Prostate gland (tissue), 2 donors: ENCODE measurements around the gene LHFPL3. TPM values are rescaled to one million over a fixed set of nuclear protein-coding genes. Genes with fewer than 3 reads are reported as not detected.

Source experiments
- DNase-seq: peaks from one replicate; pipeline ENCODE4 v3.0.0-alpha.2; 2019; ENCODE audit warnings: low spot score
- H3K27ac ChIP-seq, 2 donors: fragments of 200-600 bp; sonication (generic); 2 replicates each; pipeline ENCODE4 v1.5.1; 2017 to 2019
- H3K27me3 ChIP-seq: fragments of 200-600 bp; sonication (generic); replicated peaks from 2 replicates; pipeline ENCODE4 v1.5.1; 2019; ENCODE audit not compliant: insufficient read depth
- H3K36me3 ChIP-seq, 2 donors: fragments of 200-600 bp; sonication (generic); 1 replicate in 1 of 2; 2 replicates in 1 of 2; pipeline versions ENCODE4 v1.5.1 to v1.8.1; 2017 to 2019
- H3K4me1 ChIP-seq: fragments of 200-600 bp; sonication (generic); replicated peaks from 2 replicates; pipeline ENCODE4 v1.5.1; 2019
- H3K4me3 ChIP-seq, 2 donors: fragments of 200-600 bp; sonication (generic); 2 replicates each; pipeline ENCODE4 v1.5.1; 2017 to 2019
- H3K9me3 ChIP-seq: fragments of 200-600 bp; sonication (generic); 2 replicates; pipeline ENCODE4 v1.5.1; 2017
- CTCF ChIP-seq, 4 experiments: fragments of 200-600 bp in 2 of 4; fragments of 450-650 bp in 2 of 4; sonication (generic) in 2 of 4; IDR thresholded peaks; 1 replicate in 3 of 4; 2 replicates in 1 of 4; pipeline ENCODE4 v1.5.1; 2016 to 2019; ENCODE audit warnings: antibody characterized with exemption in 4 of 4, mild to moderate bottlenecking in 2 of 4, moderate library complexity in 2 of 4
- POLR2A ChIP-seq: fragments of 450-650 bp; IDR thresholded peaks from one replicate; pipeline ENCODE4 v1.6.1; 2016; ENCODE audit warnings: antibody characterized with exemption, mild to moderate bottlenecking
- POLR2AphosphoS5 ChIP-seq: sonication (generic); formaldehyde crosslinking; IDR thresholded peaks from one replicate; pipeline ENCODE4 v1.6.1; 2017; ENCODE audit warnings: antibody characterized with exemption
- WGBS: methylation state at CpG from one replicate; pipeline ENCODE4 v1.1.5; 2018; 5-methylcytosine and 5-hydroxymethylcytosine counted together
- intact Hi-C: fragments of 100-400 bp; cut with DNase I; formaldehyde crosslinking; loops from one replicate; pipeline ENCODE4 v1.14.2; 2022
- total RNA-seq, 2 donors: library from RNA; depleted of rRNA; stranded (reverse); fragments of >200 nt; gene quantifications; one replicate each; pipeline ENCODE4 v1.1.0, GENCODE V29; 2016

Gene LHFPL3
- total RNA-seq, 2 donors from 2014 or later: 0.14 TPM; not detected in 1

DNA sequence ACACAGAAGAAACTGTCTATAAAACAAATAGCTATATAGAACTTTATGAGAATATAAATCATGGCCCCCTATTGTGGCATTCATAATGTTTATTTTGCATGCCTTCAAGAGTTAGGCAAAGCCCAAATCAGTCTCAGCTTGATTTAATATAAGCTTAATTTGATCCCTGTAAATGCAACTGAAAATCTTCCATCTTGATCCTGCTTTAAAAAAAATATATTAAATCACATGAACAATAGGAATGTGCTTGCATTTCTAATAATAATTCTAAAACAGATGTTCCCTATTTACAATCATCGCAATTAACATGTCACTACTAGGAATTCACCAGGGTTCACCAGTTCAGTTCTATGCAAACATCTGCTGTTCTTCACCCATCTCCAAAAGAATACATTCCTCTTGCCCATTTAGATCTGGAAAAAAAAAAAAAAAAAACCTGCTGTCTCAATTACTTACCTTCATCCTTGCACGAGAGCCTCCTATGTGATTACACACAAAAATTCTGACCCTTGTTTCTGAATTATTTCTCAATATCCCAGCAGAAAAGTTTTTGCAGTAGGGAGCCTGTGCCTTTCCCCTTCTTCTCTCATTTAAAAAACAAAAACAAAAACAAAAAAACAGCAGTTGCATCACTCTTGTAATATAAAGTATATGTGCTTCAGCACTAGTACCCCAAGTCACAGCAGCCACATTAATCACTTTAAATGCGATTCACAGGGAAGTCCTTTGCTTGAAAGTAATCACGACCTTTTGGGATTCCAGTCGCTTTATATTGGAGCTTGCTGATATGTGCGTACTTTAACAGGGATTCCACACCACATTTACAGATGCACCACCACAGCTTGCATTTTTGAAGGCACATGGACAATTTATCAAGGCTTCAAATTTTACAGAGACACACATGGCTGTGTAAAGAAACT, 490.8 kb downstream of the LHFPL3 start:
- no peaks in the 10 kb centered on the region for H3K36me3 ChIP-seq
- no peaks in the 10 kb centered on the region for H3K4me1 ChIP-seq
- H3K27me3 ChIP-seq: no peaks in the 10 kb centered on the region
- no peaks in the 10 kb centered on the region for H3K9me3 ChIP-seq
- intact Hi-C loops: no loop called here
- 36% methylated on average over 6 of the region's 6 CpGs for WGBS
- TF ChIP-seq POLR2A (no peak), CTCF (IDR thresholded peaks at IDR 0.05) (no peak), POLR2AphosphoS5 (no peak)
- H3K27ac ChIP-seq: no peak overlapping the region
- H3K4me3 ChIP-seq: no peak overlapping the region
- DNase-seq: no peak

DNA sequence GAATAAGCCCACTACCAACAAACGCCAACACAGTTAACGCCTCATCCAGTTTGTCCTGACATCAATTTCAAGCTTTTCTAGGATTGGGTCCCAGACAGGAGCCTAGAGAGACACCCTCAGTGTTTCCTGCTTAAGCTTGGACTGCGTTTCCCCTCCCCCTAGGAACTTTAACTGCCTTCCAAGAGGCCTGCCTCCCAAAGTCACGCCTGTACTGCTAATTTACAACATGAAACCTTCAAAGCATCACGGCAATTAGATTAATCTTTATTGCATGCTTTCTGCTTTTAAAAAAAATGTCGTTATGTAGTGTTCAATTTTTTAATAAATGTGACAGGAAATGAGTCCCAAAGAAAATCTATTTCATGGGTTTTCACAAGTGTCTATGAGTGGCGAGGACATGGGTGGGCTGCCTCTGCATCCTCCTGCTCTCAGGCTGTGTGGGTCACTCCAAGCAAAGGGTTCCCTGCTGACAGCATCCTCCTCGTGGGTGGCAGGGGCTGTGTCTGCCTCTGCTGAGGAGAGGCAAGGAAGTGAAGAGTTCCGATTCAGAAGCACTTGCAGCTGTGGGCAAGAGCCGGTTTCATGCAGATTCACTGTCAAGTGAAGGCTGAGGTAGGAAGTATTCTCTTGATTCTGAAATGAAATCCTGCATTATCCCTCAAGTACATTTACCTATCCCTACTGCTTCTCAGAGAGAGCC, 492.6 kb downstream of the LHFPL3 start:
- Histone ChIP-seq H3K36me3 (no peaks in the 10 kb centered on the region), H3K4me3 (no peak overlapping the region), H3K27me3 (no peaks in the 10 kb centered on the region), H3K27ac (no peak overlapping the region), H3K9me3 (no peaks in the 10 kb centered on the region), H3K4me1 (no peaks in the 10 kb centered on the region)
- intact Hi-C loops: no loop called here
- TF ChIP-seq CTCF (IDR thresholded peaks at IDR 0.05): no peak
- no peak for TF ChIP-seq POLR2A
- no peak for TF ChIP-seq POLR2AphosphoS5
- DNase-seq: no peak
- WGBS: 73% methylated on average over 10 of the region's 10 CpGs

DNA sequence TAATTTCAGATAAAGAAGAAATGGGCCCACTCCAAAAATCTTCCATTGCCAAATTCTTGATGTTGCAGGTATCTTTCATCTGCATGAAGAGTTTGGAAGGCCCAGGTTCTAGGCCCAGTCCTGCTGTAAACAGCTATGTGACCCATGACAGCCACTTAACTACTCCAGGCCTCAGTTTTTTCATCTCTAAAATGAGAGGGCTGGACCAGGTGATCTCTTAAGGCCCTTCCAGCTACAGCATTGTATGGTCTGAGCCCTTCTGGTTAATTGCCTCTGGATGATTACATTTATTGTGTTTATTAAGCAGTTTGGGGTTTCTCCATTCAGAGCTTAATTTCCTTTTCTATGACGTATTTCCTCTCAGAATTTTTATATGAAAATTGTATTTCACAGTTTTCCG, 494.8 kb downstream of the LHFPL3 start:
- intact Hi-C loops: no loop called here
- WGBS: 96% methylated on average over 2 of the region's 2 CpGs
- TF ChIP-seq CTCF (IDR thresholded peaks at IDR 0.05): no peak
- TF ChIP-seq POLR2A: no peak
- no peak for TF ChIP-seq POLR2AphosphoS5

DNA sequence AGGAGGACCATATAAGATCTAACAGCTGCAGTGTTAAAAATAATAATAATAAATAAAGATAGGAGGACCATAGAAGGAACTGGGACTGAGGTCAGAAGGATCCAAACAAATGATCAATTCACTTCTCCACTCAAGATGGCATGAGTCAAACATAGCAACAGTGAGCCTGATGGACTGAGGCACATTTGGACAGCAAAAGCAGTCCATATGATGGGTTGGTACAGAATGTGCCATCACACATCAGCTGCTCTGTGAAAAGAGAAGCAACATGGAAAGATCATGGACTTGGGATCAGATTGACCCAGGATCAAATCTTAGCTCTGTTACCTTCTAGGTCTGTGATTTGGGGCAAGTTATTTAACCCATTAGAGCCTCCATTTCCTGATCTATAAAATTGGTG, 496.7 kb downstream of the LHFPL3 start:
- Histone ChIP-seq H3K4me3 (no peak overlapping the region), H3K27me3 (no peaks in the 10 kb centered on the region), H3K4me1 (no peaks in the 10 kb centered on the region), H3K27ac (no peak overlapping the region), H3K36me3 (no peaks in the 10 kb centered on the region), H3K9me3 (no peaks in the 10 kb centered on the region)
- TF ChIP-seq CTCF (IDR thresholded peaks at IDR 0.05): no peak
- no peak for TF ChIP-seq POLR2A
- no peak for TF ChIP-seq POLR2AphosphoS5
- intact Hi-C loops: no loop called here
- DNase-seq: no peak

More for the DNA sequence above, 494.8 kb downstream of the LHFPL3 start:
- Histone ChIP-seq H3K4me3 (no peak overlapping the region), H3K27me3 (no peaks in the 10 kb centered on the region), H3K36me3 (no peaks in the 10 kb centered on the region), H3K9me3 (no peaks in the 10 kb centered on the region), H3K4me1 (no peaks in the 10 kb centered on the region), H3K27ac (no peak overlapping the region)
- no peak for DNase-seq
